ENCODE measurements around the gene C5orf34. TPM values are rescaled to one million over a fixed set of nuclear protein-coding genes. Genes with fewer than 3 reads are reported as not detected.

C5orf34 gene
- total and polyA plus RNA-seq, 9 of the 15 experiments (the other 6 are each of a cell fraction or from before 2014, with no cell fraction given), result 13.2 to 32.6 (median 20.7) TPM

- no peak for TF ChIP-seq ZNF318 (IDR thresholded peaks at IDR 0.05; ENCODE audit: borderline replicate concordance in 1 of 2, low read depth in 1 of 2)
- no peak for TF ChIP-seq ZNF311 (CRISPR knock-in tag; IDR thresholded peaks at IDR 0.05)
- TF ChIP-seq DNMT1 (IDR thresholded peaks at IDR 0.05), result 0 out of 2 replicates have a peak, but pooled peaks have one; percentile 16
- TF ChIP-seq PKNOX1 (IDR thresholded peaks at IDR 0.05), result peak; percentile 81
- no peak for TF ChIP-seq ZBTB12 (CRISPR knock-in tag; IDR thresholded peaks at IDR 0.05)
- no peak for TF ChIP-seq ZNF740 (CRISPR knock-in tag; IDR thresholded peaks at IDR 0.05)
- no peak for TF ChIP-seq ZNF740 (tag; IDR thresholded peaks at IDR 0.05)
- 0 out of 2 replicates have a peak, but pooled peaks have one; percentile 6 for TF ChIP-seq KLF13 (tag; IDR thresholded peaks at IDR 0.05; ENCODE audit: borderline replicate concordance, low read depth)
- peak in 1 of 2 experiments; percentile 66; a peak in 2 of 4 replicates for TF ChIP-seq RCOR1 (IDR thresholded peaks at IDR 0.05; ENCODE audit: borderline replicate concordance in 1 of 2, low read depth in 2 of 2, low read length in 2 of 2)
- no peak for TF ChIP-seq NEUROD1 (IDR thresholded peaks at IDR 0.05; ENCODE audit: borderline replicate concordance, low read depth, low read length, partially characterized antibody)
- 0 out of 2 replicates have a peak, but pooled peaks have one; percentile 60 for TF ChIP-seq CREB3L1 (IDR thresholded peaks at IDR 0.05; ENCODE audit: borderline replicate concordance, low read depth)
- TF ChIP-seq FOXJ3 (CRISPR knock-in tag; IDR thresholded peaks at IDR 0.05), result no peak
- peak; percentile 83 for TF ChIP-seq PHF20 (IDR thresholded peaks at IDR 0.05; ENCODE audit: partially characterized antibody)
Measured at GRCh38 chr5:43484106-43484849, 30.7 kb downstream of the C5orf34 start (continued).

All from K562 (cell line).